Uterus (tissue), 4 donors: ENCODE measurements around the gene GLT6D1. TPM values are rescaled to one million over a fixed set of nuclear protein-coding genes. Genes with fewer than 3 reads are reported as not detected.

Experiments
- DNase-seq, 2 donors: peaks; one replicate each; pipeline ENCODE4 v3.0.0-alpha.2; 2019 to 2020
- H3K27ac ChIP-seq, 2 donors: fragments of 200-600 bp; sonication (generic); 1 replicate in 1 of 2; 2 replicates in 1 of 2; pipeline ENCODE4 v1.5.1; 2016 to 2018
- H3K27me3 ChIP-seq, 2 donors: fragments of 200-600 bp; sonication (generic); one replicate each; pipeline ENCODE4 v1.5.1; 2018 to 2019; ENCODE audit warnings: control low read depth in 1 of 2
- H3K36me3 ChIP-seq, 2 donors: fragments of 200-600 bp; sonication (generic); one replicate each; pipeline ENCODE4 v1.5.1; 2019; ENCODE audit warnings: control low read depth in 1 of 2
- H3K4me1 ChIP-seq, 2 donors: fragments of 200-600 bp; sonication (generic); one replicate each; pipeline ENCODE4 v1.5.1; 2018 to 2019; ENCODE audit warnings: control low read depth in 1 of 2
- H3K4me3 ChIP-seq, 2 donors: fragments of 200-600 bp; sonication (generic); 1 replicate in 1 of 2; 2 replicates in 1 of 2; pipeline ENCODE4 v1.5.1; 2018 to 2019; ENCODE audit warnings: mild to moderate bottlenecking in 1 of 2
- H3K9me3 ChIP-seq, 2 donors: fragments of 200-600 bp; sonication (generic); one replicate each; pipeline ENCODE4 v1.5.1; 2019; ENCODE audit warnings: control low read depth in 1 of 2
- POLR2A ChIP-seq, 2 donors: fragments of 450-650 bp; IDR thresholded peaks; one replicate each; pipeline ENCODE4 v1.6.1; 2016; ENCODE audit warnings: antibody characterized with exemption in 2 of 2, mild to moderate bottlenecking in 1 of 2, moderate library complexity in 1 of 2
- intact Hi-C: fragments of 100-400 bp; cut with DNase I; formaldehyde crosslinking; loops from one replicate; pipeline ENCODE4 v1.15.1; 2023; ENCODE audit warnings: low total_unique reads
- total RNA-seq, 4 donors: library from RNA; depleted of rRNA in 3 of 4; stranded (reverse); fragments of >200 nt in 3 of 4; gene quantifications; one replicate each; pipeline versions ENCODE4 v1.1.0 to v1.2.4, GENCODE V29; 2014 to 2023
- TF ChIP-seq, protein P1 (sequence below), 4 experiments: fragments of 200-600 bp in 2 of 4; fragments of 450-650 bp in 2 of 4; sonication (generic) in 2 of 4; IDR thresholded peaks; one replicate each; pipeline ENCODE4 v1.5.1; 2016 to 2019; ENCODE audit warnings: antibody characterized with exemption in 4 of 4, mild to moderate bottlenecking in 2 of 4, moderate library complexity in 1 of 4
- donor health status: DM: yes; HTN: yes; CAD: no.

The GLT6D1 gene
- total RNA-seq, 4 donors from 2014 or later = not detected

DNA sequence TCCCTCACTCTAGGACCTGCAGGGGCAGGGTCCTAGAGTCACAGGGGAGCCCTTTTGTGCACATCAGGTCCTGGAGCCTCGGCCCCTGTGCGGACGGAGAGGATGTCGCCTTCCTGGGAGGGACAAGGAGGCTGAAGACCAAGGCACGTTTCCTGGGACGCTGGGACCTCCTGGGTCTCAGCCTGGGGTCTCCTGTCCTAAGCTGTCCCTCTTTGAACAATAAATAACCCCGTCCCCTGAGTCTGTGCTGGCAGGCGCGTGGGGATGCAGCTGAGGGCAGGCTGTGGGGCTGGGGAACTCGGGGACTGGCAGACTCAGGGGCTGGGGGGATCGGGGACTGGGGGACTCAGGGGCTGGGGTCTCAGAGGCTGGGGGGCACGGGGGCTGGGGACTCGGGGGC lies 46.7 kb downstream of the GLT6D1 start:
- H3K27me3 ChIP-seq = no peaks in the 10 kb centered on the region

DNA sequence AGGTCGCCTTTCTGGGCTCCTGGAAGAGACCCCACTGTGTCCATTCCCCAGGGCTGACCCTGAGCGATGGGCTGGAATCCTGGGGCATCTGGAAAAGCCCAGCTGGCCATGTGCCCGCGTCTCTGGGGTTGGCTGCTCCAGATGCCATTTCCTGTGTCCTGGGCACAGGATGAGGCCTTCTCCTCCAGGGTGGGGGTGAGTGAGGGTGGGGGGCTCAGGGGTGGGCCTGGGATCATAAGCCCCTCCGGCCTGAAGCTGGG lies 47.1 kb downstream of the GLT6D1 start:
- no peak for DNase-seq
- Histone ChIP-seq H3K36me3 (no peaks in the 10 kb centered on the region), H3K27me3 (no peaks in the 10 kb centered on the region), H3K4me1 (no peaks in the 10 kb centered on the region), H3K27ac (no peak overlapping the region), H3K9me3 (no peaks in the 10 kb centered on the region), H3K4me3 (no peak overlapping the region)
- intact Hi-C loops = no loop called here
- TF ChIP-seq, protein P1, sequence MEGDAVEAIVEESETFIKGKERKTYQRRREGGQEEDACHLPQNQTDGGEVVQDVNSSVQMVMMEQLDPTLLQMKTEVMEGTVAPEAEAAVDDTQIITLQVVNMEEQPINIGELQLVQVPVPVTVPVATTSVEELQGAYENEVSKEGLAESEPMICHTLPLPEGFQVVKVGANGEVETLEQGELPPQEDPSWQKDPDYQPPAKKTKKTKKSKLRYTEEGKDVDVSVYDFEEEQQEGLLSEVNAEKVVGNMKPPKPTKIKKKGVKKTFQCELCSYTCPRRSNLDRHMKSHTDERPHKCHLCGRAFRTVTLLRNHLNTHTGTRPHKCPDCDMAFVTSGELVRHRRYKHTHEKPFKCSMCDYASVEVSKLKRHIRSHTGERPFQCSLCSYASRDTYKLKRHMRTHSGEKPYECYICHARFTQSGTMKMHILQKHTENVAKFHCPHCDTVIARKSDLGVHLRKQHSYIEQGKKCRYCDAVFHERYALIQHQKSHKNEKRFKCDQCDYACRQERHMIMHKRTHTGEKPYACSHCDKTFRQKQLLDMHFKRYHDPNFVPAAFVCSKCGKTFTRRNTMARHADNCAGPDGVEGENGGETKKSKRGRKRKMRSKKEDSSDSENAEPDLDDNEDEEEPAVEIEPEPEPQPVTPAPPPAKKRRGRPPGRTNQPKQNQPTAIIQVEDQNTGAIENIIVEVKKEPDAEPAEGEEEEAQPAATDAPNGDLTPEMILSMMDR (IDR thresholded peaks at IDR 0.05) = no peak

More for the DNA sequence above, 46.7 kb downstream of the GLT6D1 start:
- no peaks in the 10 kb centered on the region for H3K36me3 ChIP-seq
- H3K9me3 ChIP-seq = no peaks in the 10 kb centered on the region
- TF ChIP-seq, protein P1 (IDR thresholded peaks at IDR 0.05) = no peak
- TF ChIP-seq POLR2A (IDR thresholded peaks at IDR 0.05) = no peak
- H3K4me1 ChIP-seq = no peaks in the 10 kb centered on the region
- H3K27ac ChIP-seq = no peak overlapping the region
- DNase-seq = no peak
- intact Hi-C loops = no loop called here
- no peak overlapping the region for H3K4me3 ChIP-seq

DNA sequence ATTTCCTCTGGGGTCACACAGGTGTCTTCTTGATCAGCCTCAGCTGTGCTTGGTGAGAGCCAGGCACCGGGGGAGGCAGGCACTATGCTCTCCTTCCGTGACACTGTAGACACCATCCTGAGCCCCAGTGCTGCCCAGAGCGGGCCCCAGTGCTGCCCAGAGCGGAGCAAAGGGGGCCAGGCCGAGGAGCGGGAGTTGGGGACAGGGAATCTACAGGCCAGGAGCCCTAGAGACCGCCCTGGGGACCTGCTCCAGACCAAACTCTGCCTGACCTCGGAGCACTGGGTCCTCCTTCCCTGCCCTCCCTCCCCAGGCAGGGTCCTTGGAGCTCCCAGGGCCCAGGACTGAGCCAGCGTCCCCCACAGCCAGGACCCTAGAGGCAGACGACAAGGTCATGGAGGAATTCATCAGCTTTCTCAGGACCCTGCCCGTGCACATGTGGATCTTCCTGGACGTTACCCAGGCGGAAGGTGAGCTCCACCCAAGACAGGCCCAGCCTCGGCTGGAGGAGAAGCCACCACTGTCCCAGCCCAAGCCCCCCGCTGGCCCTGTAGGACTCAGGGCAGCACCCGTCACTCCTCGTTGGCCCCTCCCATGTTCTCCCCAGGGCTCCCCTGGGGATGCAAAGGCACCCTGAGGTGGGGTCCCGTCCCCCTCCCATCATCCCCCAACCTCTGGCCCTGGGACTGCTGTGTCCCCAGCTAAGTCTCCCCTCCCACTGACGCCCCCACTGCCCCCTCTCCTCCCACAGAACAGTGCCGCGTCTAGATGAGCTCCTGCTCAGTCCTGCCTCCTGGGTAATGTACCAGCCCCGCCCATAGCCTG lies 47.6 kb downstream of the GLT6D1 start:
- Histone ChIP-seq H3K27ac (no peak overlapping the region), H3K4me1 (no peaks in the 10 kb centered on the region), H3K4me3 (no peak overlapping the region), H3K9me3 (no peaks in the 10 kb centered on the region), H3K27me3 (no peaks in the 10 kb centered on the region), H3K36me3 (no peaks in the 10 kb centered on the region)
- TF ChIP-seq POLR2A (IDR thresholded peaks at IDR 0.05) = no peak
- TF ChIP-seq, protein P1 (IDR thresholded peaks at IDR 0.05) = no peak
- intact Hi-C loops = no loop called here
- DNase-seq = no peak

DNA sequence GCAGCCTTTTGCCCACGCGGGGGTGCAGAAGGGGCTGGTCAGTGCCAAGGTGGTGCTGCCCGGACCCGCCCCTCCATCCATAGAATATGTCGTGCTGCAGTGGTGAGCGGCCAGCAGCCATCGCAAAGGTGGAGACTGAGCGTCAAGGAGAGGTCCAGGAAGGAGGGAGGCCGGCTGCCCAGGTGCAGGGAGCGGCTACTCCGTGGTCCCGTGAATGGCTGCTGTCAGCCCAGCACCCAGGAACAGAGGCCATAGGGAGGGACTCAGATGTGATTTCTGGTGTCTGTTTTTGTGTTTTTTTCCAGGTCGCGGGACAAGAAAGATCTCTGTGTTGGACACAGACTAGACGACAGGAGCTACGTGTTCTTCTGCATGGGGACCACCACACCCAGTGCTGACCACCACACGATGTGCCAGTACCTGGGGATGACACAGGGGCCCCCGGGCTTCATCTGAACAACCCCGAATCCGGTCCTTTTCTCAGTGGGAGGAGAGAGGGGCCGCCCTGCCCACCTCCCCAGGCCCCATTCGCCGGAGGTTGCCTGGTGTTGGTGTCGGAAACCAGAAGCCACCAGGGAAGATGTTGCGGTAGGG lies 48.8 kb downstream of the GLT6D1 start:
- intact Hi-C loops = no loop called here
- no peaks in the 10 kb centered on the region for H3K27me3 ChIP-seq
- H3K4me1 ChIP-seq = no peaks in the 10 kb centered on the region
- no peak overlapping the region for H3K4me3 ChIP-seq
- H3K9me3 ChIP-seq = no peaks in the 10 kb centered on the region
- no peaks in the 10 kb centered on the region for H3K36me3 ChIP-seq
- no peak overlapping the region for H3K27ac ChIP-seq
- DNase-seq = no peak
- TF ChIP-seq, protein P1 (IDR thresholded peaks at IDR 0.05) = no peak
- TF ChIP-seq POLR2A (IDR thresholded peaks at IDR 0.05) = no peak

DNA sequence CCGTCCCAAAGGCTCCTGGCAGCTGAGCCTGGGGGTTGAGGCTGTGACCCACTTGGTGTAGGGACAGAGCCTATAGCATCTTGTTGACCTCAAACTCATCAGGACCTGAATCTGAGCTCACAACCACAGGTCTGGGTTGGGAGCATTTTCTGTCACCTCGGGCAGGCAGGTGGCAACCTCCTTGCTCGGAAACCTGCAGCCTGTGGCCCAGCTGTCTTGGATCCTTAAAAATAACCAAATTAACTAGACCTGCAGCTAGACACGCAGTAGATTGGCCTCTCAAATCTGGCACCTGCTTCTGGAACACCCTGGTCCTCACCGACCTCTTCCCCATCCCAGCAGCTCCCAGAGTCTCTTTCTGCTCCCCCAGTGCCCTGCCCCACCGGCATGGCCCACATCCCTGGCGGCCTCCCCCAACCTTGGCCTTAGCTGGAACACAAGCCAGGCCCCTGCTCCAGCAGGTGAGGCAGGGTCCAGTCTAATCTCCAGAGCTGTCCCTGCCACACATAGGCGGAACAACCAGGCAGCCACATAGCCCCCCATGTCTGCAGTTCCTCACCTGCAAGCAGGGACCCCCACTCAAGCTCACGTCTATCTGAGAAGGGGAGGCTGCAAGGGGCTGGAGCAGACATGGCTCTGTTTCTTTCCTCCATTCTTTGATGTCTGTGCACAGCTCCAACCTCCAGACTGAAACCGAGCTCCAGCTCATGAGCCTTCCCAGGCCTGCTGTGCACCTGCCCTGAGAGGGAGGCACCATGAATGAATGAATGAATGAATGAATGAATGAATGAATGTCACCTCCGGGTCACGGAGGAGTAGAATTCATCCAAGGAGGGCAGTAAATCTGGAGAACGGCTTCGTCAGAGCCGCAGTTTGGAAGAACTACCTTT lies 49.5 kb downstream of the GLT6D1 start:
- DNase-seq = no peak
- intact Hi-C loops = no loop called here
- H3K27me3 ChIP-seq = no peaks in the 10 kb centered on the region

More for the DNA sequence above, 49.5 kb downstream of the GLT6D1 start:
- TF ChIP-seq POLR2A (IDR thresholded peaks at IDR 0.05) = no peak
- TF ChIP-seq, protein P1 (IDR thresholded peaks at IDR 0.05) = no peak
- Histone ChIP-seq H3K36me3 (no peaks in the 10 kb centered on the region), H3K9me3 (no peaks in the 10 kb centered on the region), H3K4me1 (no peaks in the 10 kb centered on the region), H3K4me3 (no peak overlapping the region), H3K27ac (no peak overlapping the region)
